SIG-M5 treated with dmso at 0.1 percent for 504 hours (cell line): ENCODE measurements around the gene SEH1L.
"Not testable (repeated sequence)": the region's sequence is repeated elsewhere in the genome, so short reads cannot be mapped to it uniquely, and the experiment has no call there.

Source experiments
- DNase-seq: peaks from one replicate; lab custom pipeline; 2025; ENCODE audit not compliant: unreplicated experiment; lab: John Stamatoyannopoulos, UW

The SEH1L gene

GRCh38 chr18:12939162-12939561 is 8.6 kb upstream of the SEH1L start:
- DNase-seq: no peak

GRCh38 chr18:12943215-12943614 is 4.6 kb upstream of the SEH1L start:
- DNase-seq: no peak

GRCh38 chr18:12944709-12945108 is 3.1 kb upstream of the SEH1L start:
- no peak for DNase-seq

- peak; percentile 80 for DNase-seq
These were observed 1.1 kb upstream of the SEH1L start for GRCh38 chr18:12946549-12947284.

GRCh38 chr18:12948050-12948804 is 416 bp downstream of the SEH1L start:
- DNase-seq: peak; percentile 95

GRCh38 chr18:12958478-12958877 is 10.7 kb downstream of the SEH1L start:
- DNase-seq: no peak

GRCh38 chr18:12960395-12960794 is 12.6 kb downstream of the SEH1L start:
- DNase-seq: no peak

- no peak for DNase-seq
These were observed 13.1 kb downstream of the SEH1L start for GRCh38 chr18:12960853-12961397.

GRCh38 chr18:12963069-12963468 is 15.3 kb downstream of the SEH1L start:
- DNase-seq: no peak

GRCh38 chr18:12968115-12968514 is 20.3 kb downstream of the SEH1L start:
- DNase-seq: no peak

GRCh38 chr18:12968619-12969018 is 20.8 kb downstream of the SEH1L start:
- DNase-seq: no peak

GRCh38 chr18:12973562-12974213 is 25.9 kb downstream of the SEH1L start:
- no peak for DNase-seq

GRCh38 chr18:12975488-12975887 is 27.7 kb downstream of the SEH1L start:
- DNase-seq: no peak

GRCh38 chr18:12976305-12976704 is 28.5 kb downstream of the SEH1L start:
- no peak for DNase-seq

- DNase-seq: not testable (repeated sequence)
These were observed 32.3 kb downstream of the SEH1L start for GRCh38 chr18:12980065-12980464.

GRCh38 chr18:12989397-12990122 is 41.7 kb downstream of the SEH1L start:
- DNase-seq: no peak

GRCh38 chr18:12990123-12990475 is 42.3 kb downstream of the SEH1L start:
- peak; percentile 37 for DNase-seq

- DNase-seq: peak; percentile 49
These were observed 42.8 kb downstream of the SEH1L start for GRCh38 chr18:12990641-12990966.

- peak; percentile 99 for DNase-seq
These were observed 43.4 kb downstream of the SEH1L start, which contains the start of gene CEP192 for GRCh38 chr18:12990967-12991820. Gene CEP192, plus strand, starts transcription at chr18:12991362. Its CDS starts 8,063 bp downstream, at chr18:12999425.

- no peak for DNase-seq
These were observed 44.0 kb downstream of the SEH1L start for GRCh38 chr18:12991821-12992179.
